HS-27A (cell line): ENCODE data around the gene FCER2.

Experiments used
- DNase-seq: peaks from one replicate; pipeline ENCODE4 v3.0.0-alpha.2; 2012; ENCODE audit warnings: low read depth, missing footprints

FCER2 gene

GRCh38 chr19:7699417-7700401, 2.2 kb downstream of the FCER2 start:
- no peak for DNase-seq

GRCh38 chr19:7699003-7699402, 2.9 kb downstream of the FCER2 start:
- no peak for DNase-seq

- no peak for DNase-seq
Measured at GRCh38 chr19:7698583-7698982, 3.3 kb downstream of the FCER2 start.

GRCh38 chr19:7697721-7698287, 4.1 kb downstream of the FCER2 start:
- DNase-seq = no peak

GRCh38 chr19:7694499-7694898, 7.4 kb downstream of the FCER2 start:
- DNase-seq = no peak

- no peak for DNase-seq
Measured at GRCh38 chr19:7692417-7693088, 9.4 kb downstream of the FCER2 start.

GRCh38 chr19:7691497-7691896, 10.4 kb downstream of the FCER2 start:
- no peak for DNase-seq

- no peak for DNase-seq
Measured at GRCh38 chr19:7690779-7691258, 11.1 kb downstream of the FCER2 start.

GRCh38 chr19:7689165-7689564, 12.8 kb downstream of the FCER2 start:
- no peak for DNase-seq

- no peak for DNase-seq
Measured at GRCh38 chr19:7687177-7687576, 14.8 kb downstream of the FCER2 start.

- no peak for DNase-seq
Measured at GRCh38 chr19:7685546-7686445, 16.1 kb downstream of the FCER2 start.

- DNase-seq = no peak
Measured at GRCh38 chr19:7682175-7682855, 19.6 kb downstream of the FCER2 start.

GRCh38 chr19:7681340-7682174, 20.4 kb downstream of the FCER2 start:
- no peak for DNase-seq

- DNase-seq = peak; percentile 11
Measured at GRCh38 chr19:7680606-7681339, 21.2 kb downstream of the FCER2 start, which contains the start of gene TRAPPC5. Gene TRAPPC5 (plus strand): TSS chr19:7680833. CDS start chr19:7682254, 1,421 bp downstream.

GRCh38 chr19:7679771-7680605, 21.9 kb downstream of the FCER2 start:
- no peak for DNase-seq

- no peak for DNase-seq
Measured at GRCh38 chr19:7678971-7679751, 22.8 kb downstream of the FCER2 start.

- DNase-seq = no peak
Measured at GRCh38 chr19:7677669-7678311, 24.1 kb downstream of the FCER2 start.
